HG02884 (cell line): Measurements from ENCODE around the gene CYP2A6.
"Not testable (repeated sequence)": the region's sequence is repeated elsewhere in the genome, so short reads cannot be mapped to it uniquely, and the experiment has no call there.

Source experiments
- ATAC-seq: cut with Tn5 transposase; IDR thresholded peaks from one replicate; pipeline ENCODE4 v1.9.1; 2021; ENCODE audit warnings: mild to moderate bottlenecking, moderate library complexity; ENCODE audit not compliant: unreplicated experiment

The CYP2A6 gene

DNA sequence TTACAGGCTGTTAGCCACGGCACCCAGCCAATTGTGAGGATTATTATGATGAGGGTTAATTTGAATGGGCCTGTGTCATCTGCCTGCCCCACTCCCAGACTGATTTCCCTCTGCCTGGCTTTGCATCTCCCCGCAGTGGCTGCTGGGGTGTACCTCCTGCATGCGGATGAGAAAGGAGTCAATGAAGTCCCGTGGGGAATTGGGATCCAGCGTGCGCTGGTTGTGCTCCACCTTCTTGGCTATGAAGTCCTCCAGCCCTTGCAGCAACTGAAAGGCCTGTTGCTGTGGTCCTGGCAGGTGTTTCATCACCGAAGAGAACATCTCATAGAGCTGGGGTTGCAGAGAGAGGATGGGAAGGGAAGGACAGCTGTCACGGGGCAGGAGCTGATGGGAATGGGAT is 3.5 kb downstream of the CYP2A6 start:
- not testable (repeated sequence) for ATAC-seq

GRCh38 chr19:40843653-40844052 is 6.6 kb downstream of the CYP2A6 start:
- not testable (repeated sequence) for ATAC-seq

DNA sequence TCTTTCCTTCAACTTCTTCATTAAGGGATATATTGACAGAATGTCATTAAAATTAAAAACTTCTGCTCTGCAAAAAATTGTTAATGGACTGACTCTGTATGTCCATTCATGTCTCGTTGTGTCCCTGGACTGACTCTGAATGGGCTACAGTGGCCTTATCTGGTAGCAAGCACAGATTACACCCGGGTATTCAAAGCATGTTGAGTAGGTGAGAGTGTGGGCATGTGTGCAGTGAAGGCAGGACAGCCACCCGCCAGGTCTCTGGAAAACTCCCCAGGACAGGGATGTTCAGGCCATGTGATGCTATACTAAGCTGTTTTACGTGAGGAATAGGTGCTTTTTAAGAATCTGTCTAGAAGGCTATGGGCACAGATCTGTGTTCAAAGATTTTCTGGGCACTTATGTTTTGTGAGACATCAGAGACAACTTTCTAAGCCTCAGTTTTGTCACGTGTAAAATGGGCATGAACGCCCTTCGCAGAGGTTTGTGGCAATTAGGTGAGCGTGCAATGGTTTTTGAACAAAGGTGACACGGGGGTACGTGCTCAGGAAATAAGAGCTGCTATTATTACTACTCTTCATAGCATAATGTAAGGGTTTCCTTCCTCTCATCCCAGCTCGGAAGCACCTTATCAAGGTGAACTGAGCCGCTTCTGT is 7.1 kb downstream of the CYP2A6 start:
- not testable (repeated sequence) for ATAC-seq

GRCh38 chr19:40842012-40842411 is 8.2 kb downstream of the CYP2A6 start:
- not testable (repeated sequence) for ATAC-seq

DNA sequence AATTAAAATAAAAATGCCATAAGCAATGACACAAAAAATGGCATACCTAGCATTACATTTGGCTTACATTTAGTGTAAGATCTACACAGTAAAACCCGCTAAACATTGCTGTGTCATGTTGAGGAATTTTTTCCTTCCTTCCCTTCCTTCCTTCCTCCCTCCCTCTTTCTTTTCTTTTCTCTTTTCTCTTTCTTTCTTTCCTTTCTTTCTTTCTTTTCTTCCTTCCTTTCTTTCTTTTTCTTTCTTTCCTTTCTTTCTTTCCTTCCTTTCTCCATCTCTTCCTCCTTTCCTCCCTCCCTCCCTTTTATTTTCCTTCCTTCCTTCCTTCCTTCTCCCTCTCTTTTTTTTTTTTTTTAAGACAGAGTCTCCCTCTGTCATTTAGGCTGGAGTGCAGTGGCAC is 11.8 kb downstream of the CYP2A6 start:
- not testable (repeated sequence) for ATAC-seq

- no peak for ATAC-seq
Measured at GRCh38 chr19:40836754-40837429, 13.4 kb downstream of the CYP2A6 start.

GRCh38 chr19:40833728-40834533 is 16.3 kb downstream of the CYP2A6 start:
- ATAC-seq, result not testable (repeated sequence)

DNA sequence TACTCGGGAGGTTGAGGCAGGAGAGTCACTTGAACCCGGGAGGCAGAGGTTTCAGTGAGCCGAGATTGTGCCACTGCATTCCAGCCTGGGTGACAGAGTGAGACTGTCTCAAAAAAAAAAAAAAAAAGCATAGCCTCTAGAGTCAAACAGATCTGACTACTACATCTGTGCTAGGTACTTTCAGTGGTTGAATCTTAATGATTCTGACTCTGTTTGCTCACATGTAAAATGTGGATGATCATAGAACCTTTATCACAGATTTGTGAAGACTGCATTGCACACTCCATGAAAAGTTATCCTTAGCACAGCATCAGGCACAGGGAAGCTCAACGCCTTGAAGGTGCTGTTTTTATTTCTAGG is 17.8 kb downstream of the CYP2A6 start:
- ATAC-seq, result not testable (repeated sequence)

DNA sequence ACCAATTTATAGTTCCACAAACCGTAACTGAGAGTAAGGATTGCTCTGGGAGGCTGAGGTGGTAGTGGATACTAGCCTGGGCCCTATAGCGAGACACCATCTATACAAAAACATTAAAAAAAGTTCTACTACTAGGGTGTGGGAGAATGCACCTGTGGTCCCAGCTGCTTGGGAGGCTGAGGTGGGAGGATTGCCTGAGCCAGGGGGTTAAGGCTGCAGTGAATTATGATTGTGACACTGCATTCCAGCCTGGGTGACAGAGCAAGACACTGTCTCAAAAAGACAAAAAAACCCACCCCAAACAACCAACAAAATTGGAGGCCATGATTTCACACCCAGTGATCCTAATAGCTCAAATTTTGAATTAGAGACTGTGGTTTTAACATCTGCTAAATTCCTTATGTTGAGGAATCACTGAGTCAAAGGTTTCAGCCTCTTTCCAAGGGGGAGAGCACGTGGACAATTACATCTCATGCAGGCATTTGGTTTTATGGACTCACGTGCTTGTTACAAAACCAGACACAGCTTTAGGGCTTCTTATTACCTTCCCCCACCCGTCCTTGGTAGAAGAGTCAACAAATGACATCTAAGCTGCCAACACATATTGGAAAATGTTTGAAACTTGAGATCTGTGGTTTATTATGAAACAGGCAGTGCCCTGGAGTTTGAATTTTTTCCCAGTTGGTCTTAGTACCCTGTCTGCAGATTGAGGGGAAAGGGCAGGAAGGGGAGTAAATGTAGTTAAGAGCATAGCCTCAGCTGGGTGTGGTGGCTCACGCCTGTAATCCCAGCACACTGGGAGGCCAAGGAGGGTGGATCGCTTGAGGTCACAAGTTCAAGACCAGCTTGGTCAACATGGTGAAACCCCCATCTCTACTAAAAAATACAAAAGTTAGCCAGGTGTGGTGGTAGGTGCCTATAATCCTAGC is 18.5 kb downstream of the CYP2A6 start:
- ATAC-seq, result no peak

GRCh38 chr19:40830741-40831140 is 19.5 kb downstream of the CYP2A6 start:
- not testable (repeated sequence) for ATAC-seq

DNA sequence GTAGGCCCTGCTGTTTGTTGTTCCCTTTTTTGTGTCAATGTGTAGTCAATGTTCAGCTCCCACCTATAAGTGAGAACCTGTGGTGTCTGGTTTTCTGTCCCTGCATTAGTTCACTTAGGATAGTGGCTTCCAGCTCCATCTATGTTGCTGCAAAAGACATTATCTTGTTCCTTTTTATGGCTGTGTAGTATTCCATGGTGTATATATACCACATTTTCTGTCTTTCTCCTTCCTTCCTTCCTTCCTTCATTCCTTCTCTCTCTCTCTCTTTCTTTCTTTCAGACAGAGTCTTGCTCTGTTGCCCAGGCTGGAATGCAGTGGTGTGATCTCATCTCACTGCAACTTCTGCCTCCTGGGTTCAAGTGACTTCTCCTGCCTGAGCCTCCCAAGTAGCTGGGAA is 21.0 kb downstream of the CYP2A6 start:
- no peak for ATAC-seq

DNA sequence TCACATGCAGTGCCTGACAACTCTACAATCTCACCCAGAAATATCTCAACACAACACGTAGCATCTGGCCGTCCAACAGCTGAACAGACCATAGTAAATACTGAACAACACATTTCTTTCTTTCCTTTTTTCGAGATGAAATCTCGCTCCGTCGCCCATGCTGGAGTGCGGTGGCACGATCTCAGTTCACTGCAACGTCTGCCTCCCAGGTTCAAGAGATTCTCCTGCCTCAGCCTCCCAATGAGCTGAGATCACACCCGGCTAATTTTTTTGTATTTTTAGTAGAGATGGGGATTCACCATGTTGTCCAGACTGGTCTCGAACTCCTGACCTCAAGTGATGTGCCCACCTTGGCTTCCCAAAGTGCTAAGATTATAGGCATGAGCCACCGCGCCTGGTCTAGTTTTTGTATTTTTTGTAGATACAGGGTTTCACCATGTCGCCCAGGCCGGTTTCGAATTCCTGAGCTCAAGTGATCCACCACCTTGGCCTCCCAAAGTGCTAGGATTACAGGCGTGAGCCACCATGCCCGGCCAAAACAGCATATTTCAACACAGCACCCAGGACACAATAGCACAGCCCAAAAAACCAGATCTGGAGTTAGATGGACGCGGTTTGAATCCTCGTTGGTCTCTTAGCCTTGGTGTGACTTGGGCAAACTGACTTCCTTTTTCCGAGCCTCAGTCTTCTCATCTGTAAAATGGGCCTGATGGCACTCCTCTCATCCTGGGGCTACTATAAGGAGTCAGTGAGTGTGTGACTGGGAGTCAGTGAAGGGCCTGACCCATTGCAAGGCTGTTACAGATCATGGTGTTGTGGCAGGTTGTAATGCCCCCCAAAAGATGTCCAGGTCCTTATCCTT is 22.6 kb downstream of the CYP2A6 start:
- ATAC-seq, result no peak

GRCh38 chr19:40826699-40827385 is 23.4 kb downstream of the CYP2A6 start:
- ATAC-seq, result not testable (repeated sequence)

- ATAC-seq, result not testable (repeated sequence)
Measured at GRCh38 chr19:40826312-40826698, 23.9 kb downstream of the CYP2A6 start.

DNA sequence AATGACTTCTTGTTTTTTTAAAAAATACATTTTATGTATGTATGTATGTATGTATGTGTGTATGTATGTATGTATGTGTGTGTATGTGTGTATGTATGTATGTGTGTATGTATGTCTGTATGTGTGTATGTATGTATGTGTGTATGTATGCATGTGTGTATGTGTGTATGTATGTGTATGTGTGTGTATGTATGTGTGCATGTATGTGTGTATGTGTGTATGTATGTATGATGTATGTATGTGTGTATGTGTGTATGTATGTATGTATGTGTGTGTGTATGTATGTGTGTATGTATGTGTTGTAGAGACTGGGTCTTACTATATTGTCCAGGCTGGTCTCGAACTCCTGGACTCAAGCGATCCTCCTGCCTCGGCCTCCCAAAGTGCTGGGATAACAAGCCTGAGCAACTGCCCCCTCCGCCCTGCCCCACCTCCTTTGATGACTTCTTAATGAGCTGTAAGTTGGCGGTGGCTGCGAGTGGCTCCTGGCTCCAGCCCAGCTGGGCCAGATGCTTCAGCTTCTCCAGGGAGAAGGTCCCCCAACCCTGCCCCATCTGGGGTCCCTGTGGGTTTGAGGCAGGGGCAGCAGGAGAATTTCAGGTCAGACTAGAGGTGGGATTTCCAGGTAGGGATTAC is 24.7 kb downstream of the CYP2A6 start:
- ATAC-seq, result not testable (repeated sequence)

GRCh38 chr19:40824916-40825315 is 25.3 kb downstream of the CYP2A6 start:
- not testable (repeated sequence) for ATAC-seq

- ATAC-seq, result not testable (repeated sequence)
Measured at GRCh38 chr19:40822704-40823553, 27.3 kb downstream of the CYP2A6 start.

GRCh38 chr19:40822161-40822560 is 28.1 kb downstream of the CYP2A6 start:
- no peak for ATAC-seq
